Renal cortex interstitium (tissue), 11 donors: ENCODE measurements around the gene MPIG6B. TPM values are rescaled to one million over a fixed set of nuclear protein-coding genes. Genes with fewer than 3 reads are reported as not detected.
A peak's percentile ranks its signal among the peaks of the same experiment; 100 is the strongest.

Experiments
- DNase-seq, 11 donors: peaks; one replicate each; pipeline ENCODE4 v3.0.0-alpha.2; 2013; ENCODE audit warnings: low read depth in 9 of 11, low spot score in 4 of 11; ENCODE audit errors: extremely low read depth in 1 of 11
- polyA plus RNA-seq, 3 donors: library from polyadenylated mRNA; unstranded; fragments of 120-200 nt; gene quantifications; one replicate each; pipeline ENCODE4 v1.2.1, GENCODE V29; 2013; ENCODE audit not compliant: insufficient read length in 3 of 3

The MPIG6B gene
- polyA plus RNA-seq, 3 donors = 1.6 TPM

DNA sequence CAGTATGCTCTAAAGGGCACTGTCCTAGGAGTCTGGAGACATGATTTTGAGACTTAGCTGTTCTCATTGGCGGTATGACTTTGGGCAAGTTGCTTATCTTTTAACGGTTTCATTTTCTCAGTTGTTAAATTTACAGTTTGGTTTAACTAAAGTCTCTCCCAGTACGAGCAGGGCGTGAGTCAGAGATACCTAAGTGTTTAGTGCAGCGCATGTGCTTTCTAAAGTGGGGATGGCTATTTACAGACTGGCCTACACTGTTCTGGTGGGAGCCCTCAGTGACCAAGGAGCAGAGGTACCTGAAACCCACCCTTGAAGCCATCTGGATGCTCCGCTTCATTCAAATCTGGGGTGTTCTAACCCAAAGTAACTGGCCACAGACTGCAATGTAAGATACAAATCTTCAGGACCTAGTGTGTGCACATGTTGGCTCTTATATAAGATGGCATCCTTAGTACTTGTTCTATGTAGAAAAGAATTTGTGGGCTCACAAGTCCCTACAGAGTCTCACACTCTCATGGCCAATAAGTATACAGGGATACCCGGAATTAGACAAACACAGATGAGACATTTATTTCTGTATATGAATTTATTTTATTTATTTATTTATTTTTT lies 27.3 kb downstream of the MPIG6B start:
- no peak for DNase-seq

DNA sequence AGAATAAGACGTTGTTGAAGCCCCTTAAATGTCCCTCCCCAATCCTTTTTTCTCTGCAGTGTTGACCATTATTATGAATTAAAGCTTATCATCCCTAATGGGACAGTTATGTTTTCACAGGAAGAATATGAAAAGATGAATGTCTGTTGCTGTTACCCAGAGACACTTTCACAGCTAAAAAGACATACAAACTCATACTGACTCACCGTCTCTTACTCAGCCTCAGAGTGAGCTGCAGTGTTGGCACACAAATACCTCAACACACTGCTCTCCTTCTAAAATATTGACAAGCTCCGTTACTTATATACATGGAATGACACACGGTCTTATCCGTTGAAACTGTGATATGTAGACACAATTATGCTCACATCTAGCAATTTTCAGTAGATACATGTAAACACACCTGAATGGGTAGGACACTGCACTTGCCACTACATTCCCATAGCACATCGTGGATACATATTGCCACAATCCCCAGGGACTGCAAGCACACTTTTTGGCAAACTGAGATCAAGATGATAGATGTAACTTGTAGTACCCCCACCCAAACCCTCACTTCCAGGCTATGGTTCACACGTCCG lies 29.7 kb downstream of the MPIG6B start:
- no peak for DNase-seq

DNA sequence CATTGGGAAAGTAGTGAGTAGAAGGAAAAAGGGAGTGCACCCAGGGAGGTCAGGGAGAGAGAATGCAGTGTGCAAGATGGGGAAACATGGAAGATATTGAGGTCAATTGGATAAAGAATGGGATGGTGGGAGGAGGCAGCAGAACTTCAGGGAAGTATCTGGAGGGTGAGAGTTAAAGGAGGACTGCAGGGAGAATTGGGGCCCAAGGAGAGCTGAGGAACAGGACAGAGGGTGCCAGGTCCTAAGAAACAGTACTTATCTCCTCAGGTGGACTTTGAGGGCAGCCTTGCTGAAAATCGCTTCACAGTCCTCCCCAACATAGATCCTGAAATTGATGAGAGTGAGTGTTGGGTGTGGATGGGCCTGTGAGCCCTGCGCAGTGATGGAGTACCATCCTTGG lies 35.1 kb downstream of the MPIG6B start:
- no peak for DNase-seq

DNA sequence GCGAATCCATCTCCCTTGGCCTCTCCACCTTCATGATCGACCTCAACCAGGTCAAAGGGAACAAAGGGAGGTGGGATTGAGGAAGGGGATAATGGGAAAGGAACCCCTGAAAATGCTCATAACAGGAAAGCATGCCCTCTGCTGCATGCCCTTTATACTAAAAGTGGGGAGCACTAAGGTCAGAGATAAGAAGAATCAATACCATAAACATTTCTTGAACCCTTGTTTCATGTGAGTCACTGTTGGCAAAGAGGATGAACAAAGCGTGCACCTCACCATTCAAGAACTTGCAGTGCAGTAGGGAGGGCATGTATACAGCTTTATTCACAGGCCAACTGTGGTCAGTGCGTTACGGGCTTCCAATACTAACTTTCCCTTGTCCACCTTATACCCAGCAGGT lies 37.6 kb downstream of the MPIG6B start:
- DNase-seq = no peak

DNA sequence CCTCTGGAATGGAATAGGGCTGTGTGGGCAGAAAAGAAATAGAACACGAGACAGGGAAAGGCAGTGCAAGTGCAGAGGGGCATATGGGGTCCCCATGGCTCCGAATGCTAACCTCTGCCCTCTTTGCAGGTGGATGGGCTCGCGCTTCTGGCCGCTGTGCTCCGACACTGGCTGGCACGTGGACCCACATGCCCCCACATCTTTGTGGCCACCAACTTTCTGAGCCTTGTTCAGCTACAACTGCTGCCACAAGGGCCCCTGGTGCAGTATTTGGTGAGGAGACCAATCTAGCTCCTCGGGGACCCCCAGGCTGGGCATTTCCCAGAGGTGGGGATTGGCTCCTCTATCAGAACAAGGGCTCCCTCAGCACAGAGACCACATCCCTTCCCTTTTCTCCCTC lies 38.2 kb downstream of the MPIG6B start:
- no peak for DNase-seq

DNA sequence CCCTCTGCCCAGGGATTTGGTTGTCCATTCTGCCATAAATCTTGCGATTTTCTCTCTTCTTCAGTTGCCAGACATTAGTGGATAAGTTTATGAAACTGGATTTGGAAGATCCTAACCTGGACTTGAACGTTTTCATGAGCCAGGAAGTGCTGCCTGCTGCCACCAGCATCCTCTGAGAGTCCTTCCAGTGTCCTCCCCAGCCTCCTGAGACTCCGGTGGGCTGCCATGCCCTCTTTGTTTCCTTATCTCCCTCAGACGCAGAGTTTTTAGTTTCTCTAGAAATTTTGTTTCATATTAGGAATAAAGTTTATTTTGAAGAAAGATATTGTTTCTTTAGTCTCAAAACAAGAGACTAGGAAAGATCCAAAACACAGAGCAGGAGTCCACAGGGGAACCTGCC lies 39.2 kb downstream of the MPIG6B start, which contains the start of gene SAPCD1:
SAPCD1 (plus strand) TSS at position 301 of the 400 bp plus-strand sequence. CDS start 399 bp downstream, outside the sequence.
- no peak for DNase-seq

DNA sequence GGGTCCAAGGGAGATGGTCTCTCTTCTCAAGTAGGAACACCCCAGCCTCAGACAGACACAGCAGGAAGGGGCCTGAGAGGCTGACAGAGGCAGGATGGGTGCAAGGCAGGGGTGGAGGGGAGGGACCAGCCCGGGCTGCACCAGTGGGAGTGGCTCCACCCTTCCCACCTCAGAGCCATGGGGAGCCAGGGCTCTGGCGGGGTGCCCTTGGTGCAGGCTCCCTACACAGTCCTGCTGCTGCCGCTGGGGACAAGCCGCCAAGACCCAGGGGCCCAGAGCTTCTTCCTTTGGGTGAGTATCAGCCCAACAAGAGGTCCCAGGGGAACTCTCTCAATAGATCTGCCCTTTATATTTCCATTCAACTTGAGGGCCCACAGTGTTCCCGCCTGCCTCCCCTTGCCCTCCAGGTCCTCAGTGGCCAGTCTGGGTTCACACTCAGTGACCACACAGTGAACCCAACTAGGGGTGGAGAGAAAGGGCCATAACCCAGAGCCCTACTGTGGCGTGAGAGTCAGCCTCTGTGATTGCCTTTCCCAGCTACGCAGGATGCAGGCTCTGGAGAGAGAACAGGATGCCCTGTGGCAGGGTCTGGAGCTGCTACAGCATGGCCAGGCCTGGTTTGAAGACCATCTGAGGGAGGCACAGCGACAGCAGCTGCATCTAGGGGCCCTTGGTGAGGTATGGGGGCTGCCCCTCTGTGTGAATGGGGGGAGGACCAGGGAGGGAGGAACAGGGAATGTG lies 39.9 kb downstream of the MPIG6B start:
- DNase-seq = no peak

DNA sequence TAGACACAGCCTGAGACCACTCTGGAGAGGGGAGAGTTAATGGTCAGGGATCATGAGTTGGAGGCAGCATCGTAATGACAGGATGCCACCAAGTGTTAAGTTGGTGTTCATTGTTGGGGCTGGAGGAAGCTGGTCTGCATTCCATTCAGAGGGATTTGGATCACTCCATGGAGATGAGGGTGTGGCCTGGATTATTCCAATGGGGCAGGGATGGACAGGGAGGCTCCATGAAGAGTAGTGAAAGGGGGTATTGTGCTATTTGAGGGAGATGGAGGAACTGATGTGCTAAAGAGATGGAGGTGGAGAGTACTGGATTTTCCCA lies 40.4 kb downstream of the MPIG6B start:
- peak in 3 of 11 donors; percentile 15 to 44 (median 18) for DNase-seq

DNA sequence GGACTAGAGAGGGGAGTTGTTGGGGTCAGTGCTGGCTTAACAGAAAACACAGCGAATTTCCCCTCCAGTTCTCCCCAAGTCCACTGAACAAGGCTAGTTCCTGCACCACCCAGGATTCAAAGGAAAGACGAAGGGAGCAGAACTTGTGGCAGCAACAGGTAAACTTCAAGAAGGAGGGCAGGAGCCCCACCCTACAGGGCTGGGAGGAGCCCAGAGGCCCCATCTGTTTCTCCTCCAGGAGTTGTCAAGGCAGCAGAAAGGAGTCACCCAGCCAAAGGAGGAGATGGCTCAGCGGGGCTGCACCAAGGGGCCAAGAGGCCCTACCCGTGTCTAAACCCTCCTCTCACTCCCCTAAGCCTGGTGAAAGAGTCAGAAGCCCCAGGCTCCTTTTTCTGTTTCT lies 41.0 kb downstream of the MPIG6B start:
- no peak for DNase-seq

DNA sequence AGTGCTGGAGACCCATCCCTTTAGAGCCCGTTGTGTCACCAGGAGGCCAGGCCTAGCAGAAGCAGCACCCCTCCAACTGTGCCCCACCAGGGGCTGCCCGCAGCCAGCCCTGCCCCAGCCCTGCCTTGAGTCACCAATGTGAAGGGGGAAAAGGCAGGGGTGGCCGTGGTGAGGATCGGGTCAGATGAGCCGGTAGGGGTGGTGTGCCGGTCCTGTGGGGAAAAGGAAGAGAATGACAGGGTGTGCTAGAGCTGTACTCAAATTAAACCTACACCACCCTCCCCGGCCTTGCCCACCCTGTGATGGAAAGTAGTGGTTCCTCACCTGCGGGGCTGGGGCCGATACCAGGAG lies 42.4 kb downstream of the MPIG6B start:
- DNase-seq = no peak

DNA sequence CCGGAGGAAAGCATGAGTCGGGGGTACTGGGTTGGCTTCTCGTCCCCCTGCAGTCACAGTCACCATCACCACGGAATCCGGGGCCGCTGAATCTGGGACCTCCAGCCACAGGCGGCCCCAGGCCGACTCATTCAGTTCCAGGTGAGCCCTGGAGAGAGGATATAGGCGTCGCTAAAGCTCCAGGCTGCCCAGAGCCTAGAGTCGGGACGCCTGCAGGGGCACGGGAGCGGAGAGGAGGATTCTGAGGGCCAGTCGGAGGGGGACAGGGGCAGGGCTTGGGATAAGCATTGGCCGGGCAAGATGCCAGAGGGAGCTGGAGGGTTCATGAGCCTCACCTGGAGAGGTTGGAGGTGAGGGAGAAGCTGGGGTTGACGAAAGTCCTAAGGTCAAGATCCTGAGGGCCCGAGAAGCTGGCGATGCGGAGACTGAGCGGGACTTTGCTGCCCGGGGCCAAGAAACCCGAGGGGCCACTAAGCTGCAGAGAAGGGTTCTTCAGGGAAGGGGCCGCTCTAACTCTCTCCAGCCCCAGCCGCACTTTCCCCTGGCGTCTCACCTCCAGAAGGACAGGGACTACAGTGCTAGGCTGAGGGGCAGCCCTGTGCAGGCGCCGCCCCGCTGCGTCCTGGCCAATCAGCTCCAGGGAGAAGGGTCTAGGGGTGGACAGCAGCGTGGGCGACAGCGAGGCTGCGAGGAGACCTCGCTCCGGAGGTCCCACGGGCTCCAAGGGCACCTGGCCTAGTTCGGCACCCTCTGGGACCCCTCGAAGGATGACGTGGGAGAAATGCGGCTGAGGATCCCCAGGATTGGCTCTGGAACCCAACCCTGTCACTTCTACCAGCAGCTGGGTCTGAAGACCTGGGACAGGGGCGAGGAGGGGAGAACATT lies 43.0 kb downstream of the MPIG6B start:
- DNase-seq = peak in 5 of 11 donors; percentile 15 to 39 (median 29)

DNA sequence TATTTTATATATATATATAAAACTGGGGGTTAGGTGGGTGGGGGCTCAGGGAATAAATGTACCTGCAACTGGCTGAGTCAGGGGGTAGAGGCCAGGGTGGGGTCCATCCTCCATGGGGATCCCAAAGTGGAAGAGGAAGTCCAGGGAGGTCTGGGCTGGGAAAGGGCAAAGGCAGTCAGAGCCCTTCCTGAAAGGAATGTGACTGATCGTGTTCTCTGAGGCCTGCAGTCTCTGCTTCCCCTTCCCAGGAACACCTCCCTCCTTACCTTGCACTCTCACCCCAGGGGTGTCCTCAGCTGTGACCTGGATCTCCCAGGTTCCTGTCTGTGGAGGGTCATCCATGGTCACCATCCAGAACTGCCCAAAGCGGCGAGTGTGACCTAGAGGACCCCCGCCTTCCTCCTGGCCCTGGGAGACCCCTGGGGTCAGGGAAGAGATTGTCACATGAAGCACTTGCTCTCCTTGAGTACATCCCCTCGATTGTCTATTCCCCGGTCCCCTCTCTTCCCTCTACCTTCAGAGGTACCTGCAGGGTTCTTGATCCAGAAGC lies 44.0 kb downstream of the MPIG6B start:
- DNase-seq = no peak

DNA sequence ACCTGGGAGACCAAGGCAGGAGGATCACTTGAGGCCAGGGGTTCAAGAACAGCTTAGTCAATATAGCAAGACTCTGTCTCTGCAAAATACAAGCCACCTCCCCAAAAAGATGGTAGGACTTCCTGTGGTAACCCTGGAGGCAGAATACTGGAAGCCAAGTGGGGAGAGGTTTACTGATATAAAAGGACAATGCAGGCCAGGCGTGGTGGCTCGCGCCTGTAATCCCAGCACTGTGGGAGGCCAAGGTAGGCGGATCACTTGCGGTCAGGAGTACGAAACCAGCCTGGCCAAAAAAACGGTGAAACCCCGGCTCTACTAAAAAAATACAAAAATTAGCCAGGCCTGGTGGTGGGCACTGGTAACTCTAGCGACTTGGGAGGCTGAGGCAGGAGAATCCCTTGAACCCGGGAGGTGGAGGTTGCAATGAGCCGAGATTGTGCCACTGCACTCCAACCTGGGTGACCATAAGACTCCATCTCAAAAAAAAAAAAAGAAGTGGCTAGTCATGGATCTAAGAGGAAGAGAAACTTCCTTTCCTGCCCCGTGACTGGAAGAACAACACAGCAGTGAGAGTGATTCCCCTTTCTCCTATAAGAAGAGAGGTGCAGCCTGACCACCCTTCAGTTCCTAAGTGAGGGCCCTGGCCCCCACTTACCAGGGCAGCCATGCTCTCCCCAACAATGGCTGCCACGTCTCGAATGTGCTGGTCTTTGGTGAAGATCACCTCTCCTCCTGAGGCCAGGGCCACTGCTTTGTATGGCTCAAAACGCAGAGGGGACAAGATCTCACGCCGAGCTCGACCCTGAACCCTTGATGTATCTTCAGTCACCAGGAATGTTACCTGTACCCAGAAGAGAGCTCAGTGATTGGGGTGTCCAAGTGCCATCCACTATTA lies 45.4 kb downstream of the MPIG6B start:
- DNase-seq = no peak

DNA sequence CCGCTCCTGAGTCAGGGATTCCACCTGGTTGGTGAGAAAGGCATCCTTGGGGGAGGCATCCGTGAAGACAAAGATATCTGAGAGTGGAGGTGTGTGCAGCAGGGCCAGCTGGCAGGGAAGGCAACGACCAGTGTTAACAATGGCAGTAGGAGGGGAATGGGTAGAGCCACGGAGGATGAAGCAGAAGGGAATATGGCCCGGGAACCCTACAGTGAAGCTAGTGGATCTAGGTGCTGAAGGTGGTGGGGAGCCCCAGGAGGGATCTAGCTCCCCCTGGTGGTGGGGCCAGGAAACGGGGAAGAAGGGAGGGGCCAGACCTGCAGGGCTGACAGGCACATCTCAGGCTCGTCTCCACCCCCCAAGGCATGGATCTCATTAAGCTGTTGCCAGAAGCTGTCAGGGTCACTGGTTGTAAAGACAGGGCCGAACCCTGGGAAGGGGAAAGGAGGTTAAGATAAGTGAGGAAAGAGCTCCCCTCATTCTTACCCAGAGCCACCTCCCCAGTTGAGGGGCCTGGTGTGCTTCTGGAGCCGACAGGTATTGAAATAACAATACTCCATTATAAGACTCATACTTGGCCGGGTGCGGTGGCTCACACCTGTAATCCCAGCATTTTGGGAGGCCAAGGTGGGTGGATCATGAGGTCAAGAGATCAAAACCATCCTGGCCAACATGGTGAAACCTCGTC lies 46.7 kb downstream of the MPIG6B start:
- no peak for DNase-seq

DNA sequence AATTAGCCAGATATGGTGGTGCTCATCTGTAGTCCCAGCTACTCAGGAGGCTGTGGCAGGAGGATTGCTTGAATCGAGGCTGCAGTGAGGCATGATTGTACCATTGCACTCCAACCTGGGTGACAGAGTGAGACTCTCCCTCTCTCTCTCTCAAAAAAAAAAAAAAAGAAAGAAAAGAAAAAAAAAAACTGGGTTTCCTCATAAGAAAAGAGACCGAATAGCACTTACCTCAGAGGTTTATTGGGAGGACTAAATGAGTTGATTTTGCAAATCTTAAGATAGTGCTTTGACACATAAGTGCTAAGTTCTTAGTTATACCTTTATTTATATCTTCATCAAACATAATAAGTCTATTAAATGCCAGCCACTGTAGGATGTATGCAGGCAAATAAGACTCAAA lies 47.7 kb downstream of the MPIG6B start:
- no peak for DNase-seq

DNA sequence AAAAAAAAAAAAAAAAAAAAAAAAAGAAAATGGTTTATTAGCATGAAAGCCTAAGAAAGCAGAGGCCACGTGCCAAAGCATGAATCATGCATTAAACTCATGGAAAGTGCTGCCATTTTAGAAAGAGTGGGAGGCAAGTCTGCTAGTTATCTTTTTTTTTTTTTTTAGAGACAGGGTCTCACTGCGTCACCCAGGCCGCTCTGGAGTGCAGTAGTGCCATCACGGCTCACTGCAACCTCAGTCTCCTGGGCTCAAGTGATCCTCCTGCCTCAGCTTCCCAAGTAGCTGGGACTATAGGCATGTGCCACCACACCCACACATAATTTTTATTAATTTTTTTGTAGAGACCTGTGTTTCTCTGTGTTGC lies 48.8 kb downstream of the MPIG6B start:
- DNase-seq = no peak

DNA sequence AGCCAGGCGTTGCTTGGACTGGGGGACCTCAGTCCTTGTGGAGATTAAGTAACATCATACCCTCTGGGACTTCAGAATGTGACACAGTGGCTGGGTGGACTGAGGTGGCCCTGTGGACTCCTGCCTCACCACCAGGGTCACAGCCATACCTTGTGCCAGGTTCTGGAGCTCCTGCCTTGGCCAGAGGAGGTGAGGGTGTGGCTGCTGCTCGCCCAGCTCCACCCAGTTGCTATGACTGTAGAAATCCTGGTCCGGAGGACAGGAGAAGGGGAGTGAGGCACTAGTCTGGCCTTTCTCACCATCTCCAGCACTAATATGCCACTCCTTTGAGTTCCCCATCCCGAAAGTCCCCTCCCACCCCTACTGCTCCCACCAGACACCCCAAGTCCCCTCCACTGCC lies 52.0 kb downstream of the MPIG6B start:
- DNase-seq = no peak
